Mesenchymal stem cell (in vitro differentiated cells and primary cell): Measurements from ENCODE around the gene CRKL.

Source experiments
- DNase-seq: peaks from one replicate; pipeline ENCODE4 v3.0.0-alpha.2; 2013
- H2AFZ ChIP-seq: one replicate; pipeline ENCODE4 v1.6.1; 2013; ENCODE audit warnings: low read depth, mild to moderate bottlenecking, control low read depth, inconsistent platforms, low read length, moderate library complexity
- H2AK5ac ChIP-seq: 2 replicates; pipeline ENCODE4 v1.6.1; 2013; ENCODE audit warnings: low read length, moderate library complexity, mild to moderate bottlenecking, inconsistent platforms; ENCODE audit not compliant: severe bottlenecking
- H2BK120ac ChIP-seq: one replicate; pipeline ENCODE4 v1.6.1; 2013; ENCODE audit warnings: low read depth, mild to moderate bottlenecking, inconsistent platforms, low read length, moderate library complexity
- H2BK12ac ChIP-seq, 2 experiments: one replicate each; pipeline ENCODE4 v1.6.1; 2013; ENCODE audit warnings: inconsistent platforms in 2 of 2, low read length in 2 of 2, mild to moderate bottlenecking in 2 of 2, moderate library complexity in 2 of 2, control low read depth in 1 of 2
- H2BK15ac ChIP-seq: one replicate; pipeline ENCODE4 v1.6.1; 2013; ENCODE audit warnings: mild to moderate bottlenecking, low read depth, inconsistent platforms; ENCODE audit not compliant: poor library complexity, severe bottlenecking
- H2BK5ac ChIP-seq: 2 replicates; pipeline ENCODE4 v1.6.1; 2013; ENCODE audit warnings: low read depth, mild to moderate bottlenecking, low read length, control low read depth, inconsistent platforms; ENCODE audit not compliant: poor library complexity, severe bottlenecking
- H3K14ac ChIP-seq, 2 experiments: one replicate each; pipeline ENCODE4 v1.6.1; 2013; ENCODE audit warnings: inconsistent platforms in 2 of 2, low read length in 2 of 2, control low read depth in 1 of 2, mild to moderate bottlenecking in 1 of 2, moderate library complexity in 1 of 2
- H3K18ac ChIP-seq, 2 experiments: one replicate each; pipeline ENCODE4 v1.6.1; 2013; ENCODE audit warnings: inconsistent platforms in 2 of 2, low read length in 2 of 2, control low read depth in 1 of 2, low read depth in 1 of 2, mild to moderate bottlenecking in 1 of 2
- H3K23ac ChIP-seq, 2 experiments: one replicate each; pipeline ENCODE4 v1.6.1; 2013; ENCODE audit warnings: inconsistent platforms in 2 of 2, low read length in 2 of 2, mild to moderate bottlenecking in 2 of 2, moderate library complexity in 2 of 2, control low read depth in 1 of 2
- H3K27ac ChIP-seq: 2 replicates; pipeline ENCODE4 v1.5.1; 2013; ENCODE audit warnings: mild to moderate bottlenecking, moderate library complexity, low read length, control low read depth, inconsistent platforms; ENCODE audit not compliant: poor library complexity, severe bottlenecking
- H3K27me3 ChIP-seq, 2 experiments: 2 replicates each; pipeline versions ENCODE4 v1.6.1 to v1.7.0; 2013; ENCODE audit warnings: low read length in 2 of 2, mild to moderate bottlenecking in 2 of 2, moderate library complexity in 2 of 2, control low read depth in 1 of 2, inconsistent platforms in 1 of 2; ENCODE audit not compliant: control insufficient read depth in 1 of 2, insufficient read depth in 1 of 2
- H3K36me3 ChIP-seq, 2 experiments: 2 replicates each; pipeline versions ENCODE4 v1.6.1 to v1.7.0; 2013; ENCODE audit warnings: low read length in 2 of 2, control low read depth in 1 of 2, inconsistent platforms in 1 of 2, low read depth in 1 of 2, mild to moderate bottlenecking in 1 of 2; ENCODE audit not compliant: insufficient read depth in 2 of 2, control insufficient read depth in 1 of 2
- H3K4ac ChIP-seq, 2 experiments: one replicate each; pipeline ENCODE4 v1.6.1; 2013; ENCODE audit warnings: inconsistent platforms in 2 of 2, low read length in 2 of 2, mild to moderate bottlenecking in 2 of 2, moderate library complexity in 2 of 2, control low read depth in 1 of 2, low read depth in 1 of 2
- H3K4me1 ChIP-seq: 2 replicates; pipeline ENCODE4 v1.6.1; 2013; ENCODE audit warnings: low read depth, low read length, control low read depth; ENCODE audit not compliant: control insufficient read depth, insufficient read depth
- H3K4me2 ChIP-seq: 2 replicates; pipeline ENCODE4 v1.6.1; 2013; ENCODE audit warnings: low read length, mild to moderate bottlenecking, inconsistent platforms; ENCODE audit not compliant: poor library complexity, severe bottlenecking
- H3K4me3 ChIP-seq, 2 experiments: 2 replicates each; pipeline versions ENCODE4 v1.5.1 to v1.7.0; 2013; ENCODE audit warnings: low read length in 2 of 2, mild to moderate bottlenecking in 2 of 2, control low read depth in 1 of 2, low read depth in 1 of 2; ENCODE audit not compliant: insufficient read depth in 1 of 2
- H3K79me1 ChIP-seq: replicated peaks from 2 replicates; pipeline ENCODE4 v1.6.1; 2013; ENCODE audit warnings: mild to moderate bottlenecking, control low read depth, low read length, inconsistent platforms; ENCODE audit not compliant: poor library complexity, severe bottlenecking
- H3K9ac ChIP-seq: 2 replicates; pipeline ENCODE4 v1.7.0; 2013; ENCODE audit warnings: mild to moderate bottlenecking, low read length, moderate library complexity
- H3K9me3 ChIP-seq: 2 replicates; pipeline ENCODE4 v1.7.0; 2013; ENCODE audit warnings: mild to moderate bottlenecking, low read length; ENCODE audit not compliant: control insufficient read depth
- H4K8ac ChIP-seq: one replicate; pipeline ENCODE4 v1.6.1; 2013; ENCODE audit warnings: inconsistent platforms, mild to moderate bottlenecking, low read length, moderate library complexity
- H4K91ac ChIP-seq: one replicate; pipeline ENCODE4 v1.6.1; 2013; ENCODE audit warnings: mild to moderate bottlenecking, low read length, inconsistent platforms
- WGBS: methylation state at CpG from one replicate; pipeline ENCODE4 v1.1.7; 2013; ENCODE audit warnings: mixed read lengths; 5-methylcytosine and 5-hydroxymethylcytosine counted together

The CRKL gene

GRCh38 chr22:20943104-20943933 lies 26.1 kb downstream of the CRKL start:
- H2AFZ ChIP-seq, result no peak overlapping the region
- no peak overlapping the region for H3K4ac ChIP-seq
- H3K4me3 ChIP-seq, result no peak overlapping the region
- no peak overlapping the region for H2BK5ac ChIP-seq
- peaks cover 1% of the 10 kb centered on the region for H3K79me1 ChIP-seq
- no peaks in the 10 kb centered on the region for H3K9me3 ChIP-seq
- no peak overlapping the region for H4K91ac ChIP-seq
- no peak overlapping the region for H3K18ac ChIP-seq
- no peaks in the 10 kb centered on the region for H3K27me3 ChIP-seq
- no peak overlapping the region for H2BK12ac ChIP-seq
- 98% methylated on average over 7 of the region's 8 CpGs for WGBS
- H3K4me2 ChIP-seq, result no peak overlapping the region
- H3K14ac ChIP-seq, result no peak overlapping the region
- no peak overlapping the region for H2BK15ac ChIP-seq
- H3K23ac ChIP-seq, result no peak overlapping the region
- H3K9ac ChIP-seq, result no peak overlapping the region
- no peak overlapping the region for H4K8ac ChIP-seq
- H2BK120ac ChIP-seq, result no peak overlapping the region
- H3K36me3 ChIP-seq, result peaks cover 0 to 9% of the 10 kb centered on the region in 2 experiments
- no peak overlapping the region for H3K27ac ChIP-seq
- no peak overlapping the region for H2AK5ac ChIP-seq
- DNase-seq, result no peak
- peaks cover 9% of the 10 kb centered on the region for H3K4me1 ChIP-seq

DNA sequence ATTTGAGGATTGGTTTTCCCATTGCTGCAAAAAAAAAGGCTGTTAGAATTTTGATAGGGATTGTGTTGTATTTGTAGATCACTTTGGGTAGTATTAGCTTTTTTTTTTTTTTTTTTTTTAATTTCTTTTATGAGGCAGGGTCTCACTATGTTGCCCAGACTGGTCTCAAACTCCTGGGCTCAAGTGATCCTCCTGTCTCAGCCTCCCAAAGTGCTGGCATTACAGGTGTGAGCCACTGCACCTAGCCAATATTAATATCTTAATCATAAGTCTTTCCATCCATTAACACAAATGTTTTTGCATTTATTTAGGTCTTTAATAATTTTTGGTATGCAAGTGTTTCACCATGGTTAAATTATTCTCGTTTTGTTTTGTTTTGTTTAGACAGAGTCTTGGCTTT lies 26.8 kb downstream of the CRKL start:
- H4K8ac ChIP-seq, result no peak overlapping the region
- H2AK5ac ChIP-seq, result no peak overlapping the region
- H3K18ac ChIP-seq, result no peak overlapping the region
- H3K27ac ChIP-seq, result no peak overlapping the region
- peaks cover 8% of the 10 kb centered on the region for H3K4me1 ChIP-seq
- H3K14ac ChIP-seq, result no peak overlapping the region
- H3K4ac ChIP-seq, result no peak overlapping the region
- no peak overlapping the region for H2AFZ ChIP-seq
- H4K91ac ChIP-seq, result no peak overlapping the region
- H2BK15ac ChIP-seq, result no peak overlapping the region
- WGBS, result 80% methylated on average over 1 of the region's 1 CpG
- H2BK12ac ChIP-seq, result no peak overlapping the region
- H2BK120ac ChIP-seq, result no peak overlapping the region
- no peak overlapping the region for H3K4me2 ChIP-seq
- no peak overlapping the region for H3K9ac ChIP-seq
- no peak for DNase-seq
- peaks cover 1% of the 10 kb centered on the region for H3K79me1 ChIP-seq
- no peak overlapping the region for H3K4me3 ChIP-seq
- H3K36me3 ChIP-seq, result peaks cover 2 to 9% of the 10 kb centered on the region in 2 experiments
- H3K27me3 ChIP-seq, result no peaks in the 10 kb centered on the region
- no peak overlapping the region for H2BK5ac ChIP-seq
- no peaks in the 10 kb centered on the region for H3K9me3 ChIP-seq
- H3K23ac ChIP-seq, result no peak overlapping the region

DNA sequence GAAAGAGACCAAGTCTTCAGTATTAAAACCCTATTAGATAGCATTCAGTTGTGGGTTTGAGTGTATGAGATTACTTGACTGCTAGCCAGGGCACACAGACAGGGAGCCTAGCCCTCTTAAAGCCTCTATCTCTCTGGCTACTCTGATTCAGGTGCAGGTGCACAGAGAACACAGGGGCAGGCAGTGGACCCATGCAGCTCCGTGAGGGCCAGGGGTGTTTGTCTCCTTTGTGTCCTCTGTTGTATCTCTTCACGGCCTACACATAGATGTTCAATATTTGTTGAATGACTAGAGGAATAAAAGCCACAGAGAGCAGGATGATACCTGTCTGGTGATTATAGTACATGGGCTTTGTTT lies 28.3 kb downstream of the CRKL start:
- H2BK120ac ChIP-seq, result no peak overlapping the region
- no peak overlapping the region for H2AFZ ChIP-seq
- H3K9me3 ChIP-seq, result no peaks in the 10 kb centered on the region
- no peak overlapping the region for H2BK15ac ChIP-seq
- H3K27ac ChIP-seq, result peak overlapping the region; percentile 19
- peak overlapping the region in 1 of 2 experiments; percentile 12 for H3K14ac ChIP-seq
- peaks cover 14 to 23% of the 10 kb centered on the region in 2 experiments for H3K36me3 ChIP-seq
- no peaks in the 10 kb centered on the region for H3K27me3 ChIP-seq
- no peak overlapping the region for H4K91ac ChIP-seq
- WGBS, result 97% methylated on average over 2 of the region's 2 CpGs
- peak overlapping the region in 1 of 2 experiments; percentile 43 for H3K18ac ChIP-seq
- H4K8ac ChIP-seq, result no peak overlapping the region
- DNase-seq, result no peak
- H3K4ac ChIP-seq, result peak overlapping the region in 1 of 2 experiments; percentile 42
- no peak overlapping the region for H2AK5ac ChIP-seq
- H2BK5ac ChIP-seq, result no peak overlapping the region
- H3K4me1 ChIP-seq, result peaks cover 11% of the 10 kb centered on the region
- H3K4me2 ChIP-seq, result no peak overlapping the region
- H3K9ac ChIP-seq, result no peak overlapping the region
- no peak overlapping the region for H3K4me3 ChIP-seq
- peaks cover 1% of the 10 kb centered on the region for H3K79me1 ChIP-seq
- no peak overlapping the region for H2BK12ac ChIP-seq
- no peak overlapping the region for H3K23ac ChIP-seq

DNA sequence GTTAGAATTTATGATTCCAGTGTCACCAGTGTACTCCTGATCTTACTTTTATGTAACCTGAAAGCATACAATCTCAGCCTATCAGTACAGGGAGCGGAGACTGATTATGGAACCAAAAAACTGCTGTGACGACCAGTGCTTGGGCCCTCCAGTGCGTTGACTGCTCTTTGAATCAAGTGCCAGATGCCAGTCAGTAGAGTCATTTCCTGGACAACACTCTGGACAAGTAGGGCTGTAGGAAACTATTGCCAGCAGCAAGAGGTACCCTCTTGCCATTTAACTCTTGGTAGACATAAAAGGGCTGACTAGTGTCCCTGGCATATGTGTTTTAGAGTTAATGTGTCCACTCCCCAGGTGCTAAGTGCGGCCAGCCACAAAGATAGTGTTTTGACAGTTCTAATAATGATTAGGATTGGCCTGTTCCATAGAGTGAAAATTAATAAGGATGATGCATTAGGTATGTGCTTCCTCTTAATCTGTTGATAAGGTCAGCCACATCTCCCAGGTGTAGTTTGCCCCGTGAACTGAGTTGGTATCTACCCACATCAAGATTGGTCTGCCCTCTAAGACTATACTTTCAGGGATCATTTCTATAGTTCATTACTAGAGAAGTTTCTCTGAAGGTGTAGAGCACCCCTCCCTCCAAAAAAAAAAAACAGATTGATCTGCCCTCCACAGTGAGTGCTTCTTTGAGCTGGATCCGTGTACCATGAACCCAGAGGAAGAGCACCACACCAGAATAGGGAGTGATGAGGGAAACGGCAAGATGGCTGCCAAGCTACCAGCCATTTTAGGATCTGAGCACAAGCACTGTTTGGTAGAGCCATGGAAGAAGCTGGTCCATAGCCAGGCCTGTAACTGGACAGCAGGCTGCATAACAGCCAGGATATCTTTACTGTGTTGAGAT lies 29.1 kb downstream of the CRKL start:
- H3K9me3 ChIP-seq, result no peaks in the 10 kb centered on the region
- no peak overlapping the region for H3K27ac ChIP-seq
- no peak overlapping the region for H3K4me2 ChIP-seq
- peak overlapping the region in 1 of 2 experiments; percentile 39 for H2BK12ac ChIP-seq
- no peak overlapping the region for H2BK5ac ChIP-seq
- peaks cover 1% of the 10 kb centered on the region for H3K79me1 ChIP-seq
- H3K4me1 ChIP-seq, result peaks cover 13% of the 10 kb centered on the region
- H3K9ac ChIP-seq, result no peak overlapping the region
- H3K23ac ChIP-seq, result no peak overlapping the region
- no peaks in the 10 kb centered on the region for H3K27me3 ChIP-seq
- no peak overlapping the region for H2AK5ac ChIP-seq
- H2BK15ac ChIP-seq, result no peak overlapping the region
- no peak overlapping the region for H3K4me3 ChIP-seq
- H3K18ac ChIP-seq, result no peak overlapping the region
- H4K91ac ChIP-seq, result no peak overlapping the region
- H2AFZ ChIP-seq, result no peak overlapping the region
- H3K4ac ChIP-seq, result no peak overlapping the region
- no peak overlapping the region for H4K8ac ChIP-seq
- DNase-seq, result peak; percentile 59
- H2BK120ac ChIP-seq, result no peak overlapping the region
- 60% methylated on average over 6 of the region's 7 CpGs for WGBS
- peaks cover 14 to 29% of the 10 kb centered on the region in 2 experiments for H3K36me3 ChIP-seq
- H3K14ac ChIP-seq, result no peak overlapping the region
